GM23338 (cell line): Measurements from ENCODE around the gene C10orf53. TPM values are rescaled to one million over a fixed set of nuclear protein-coding genes. Genes with fewer than 3 reads are reported as not detected.

Experiments used
- ATAC-seq: fragments of 200-7000 bp; cut with Tn5 transposase; 3 replicates; pipeline ENCODE4 v1.9.1; 2020
- DNase-seq: peaks from one replicate; pipeline ENCODE4 v3.0.0-alpha.2; 2015; ENCODE audit warnings: low spot score
- H2AFZ ChIP-seq: fragments of 200-600 bp; sonication (generic); 2 replicates; pipeline ENCODE4 v1.8.0; 2016; ENCODE audit warnings: antibody characterized with exemption, mild to moderate bottlenecking, moderate library complexity
- H3F3A ChIP-seq: fragments of 200-600 bp; sonication (generic); replicated peaks from 2 replicates; pipeline ENCODE4 v1.8.0; 2017; ENCODE audit warnings: antibody characterized with exemption, mixed run types, low read depth
- H3K27ac ChIP-seq: fragments of 200-600 bp; sonication (generic); 2 replicates; pipeline ENCODE4 v1.6.1; 2016; ENCODE audit warnings: low read depth
- H3K27me3 ChIP-seq: fragments of 200-600 bp; sonication (generic); 2 replicates; pipeline ENCODE4 v1.8.0; 2016; ENCODE audit warnings: mild to moderate bottlenecking, mixed run types, moderate library complexity; ENCODE audit not compliant: insufficient read depth
- H3K36me3 ChIP-seq: fragments of 200-600 bp; sonication (generic); 2 replicates; pipeline ENCODE4 v1.8.0; 2016; ENCODE audit warnings: mild to moderate bottlenecking; ENCODE audit not compliant: insufficient read depth
- H3K4me1 ChIP-seq: fragments of 200-600 bp; sonication (generic); 2 replicates; pipeline ENCODE4 v1.8.0; 2016; ENCODE audit warnings: mild to moderate bottlenecking, moderate library complexity; ENCODE audit not compliant: insufficient read depth
- H3K4me2 ChIP-seq: fragments of 200-600 bp; sonication (generic); 2 replicates; pipeline ENCODE4 v1.7.1; 2017; ENCODE audit warnings: mixed run types
- H3K4me3 ChIP-seq: fragments of 200-600 bp; sonication (generic); 2 replicates; pipeline ENCODE4 v1.6.1; 2016; ENCODE audit warnings: mixed run types
- H3K79me2 ChIP-seq: fragments of 200-600 bp; sonication (generic); replicated peaks from 2 replicates; pipeline ENCODE4 v1.8.0; 2017; ENCODE audit warnings: mild to moderate bottlenecking; ENCODE audit not compliant: insufficient read depth
- H3K9me2 ChIP-seq: fragments of 200-600 bp; sonication (generic); 2 replicates; pipeline ENCODE4 v1.8.0; 2017; ENCODE audit not compliant: insufficient read depth
- H4K20me1 ChIP-seq: fragments of 200-600 bp; sonication (generic); replicated peaks from 2 replicates; pipeline ENCODE4 v1.8.0; 2017; ENCODE audit warnings: mild to moderate bottlenecking; ENCODE audit not compliant: insufficient read depth
- H3K27ac Mint-ChIP-seq: 2 replicates; pipeline ENCODE4 v1.8.0; 2020; ENCODE audit warnings: inconsistent platforms, mild to moderate bottlenecking, moderate library complexity, mixed read lengths
- H3K27me3 Mint-ChIP-seq: 3 replicates; pipeline ENCODE4 v1.8.0; 2022; ENCODE audit warnings: low read depth, mild to moderate bottlenecking, moderate library complexity, mixed read lengths, inconsistent platforms; ENCODE audit not compliant: insufficient read depth, poor library complexity
- H3K36me3 Mint-ChIP-seq: 3 replicates; pipeline ENCODE4 v1.8.0; 2021; ENCODE audit warnings: low read depth, mild to moderate bottlenecking, inconsistent platforms, moderate library complexity, mixed read lengths
- H3K4me1 Mint-ChIP-seq: 3 replicates; pipeline ENCODE4 v1.8.0; 2020; ENCODE audit warnings: mild to moderate bottlenecking, inconsistent platforms, mixed read lengths
- H3K4me3 Mint-ChIP-seq: 3 replicates; pipeline ENCODE4 v1.8.0; 2021; ENCODE audit warnings: moderate library complexity, mild to moderate bottlenecking, inconsistent platforms, mixed read lengths
- H3K9me3 Mint-ChIP-seq: 3 replicates; pipeline ENCODE4 v1.8.0; 2020; ENCODE audit warnings: moderate library complexity, mild to moderate bottlenecking, inconsistent platforms, mixed read lengths
- CREB1 ChIP-seq: fragments of 250-450 bp; sonication (Bioruptor Pico); IDR thresholded peaks from 2 replicates; pipeline ENCODE4 v1.5.0; 2020; ENCODE audit warnings: low read depth, mild to moderate bottlenecking, moderate library complexity
- EZH2 ChIP-seq: fragments of 200-600 bp; sonication (generic); IDR thresholded peaks from one replicate; pipeline ENCODE4 v1.8.0; 2017; ENCODE audit warnings: antibody characterized with exemption, mild to moderate bottlenecking, low read depth; ENCODE audit not compliant: unreplicated experiment
- EZH2phosphoT487 ChIP-seq: fragments of 200-600 bp; sonication (generic); IDR thresholded peaks from one replicate; pipeline ENCODE4 v1.8.1; 2018; ENCODE audit warnings: antibody characterized with exemption; ENCODE audit not compliant: unreplicated experiment
- JUNB ChIP-seq: IDR thresholded peaks from one replicate; pipeline ENCODE4 v1.6.1; 2016; ENCODE audit warnings: antibody characterized with exemption; ENCODE audit not compliant: unreplicated experiment
- NANOG ChIP-seq: IDR thresholded peaks from 2 replicates; pipeline ENCODE4 v1.6.1; 2016; ENCODE audit warnings: antibody characterized with exemption, borderline replicate concordance
- POLR2AphosphoS5 ChIP-seq: IDR thresholded peaks from 2 replicates; pipeline ENCODE4 v1.6.1; 2016; ENCODE audit warnings: antibody characterized with exemption, low read depth
- REST ChIP-seq: IDR thresholded peaks from one replicate; pipeline ENCODE4 v1.6.1; 2018; ENCODE audit warnings: antibody characterized with exemption; ENCODE audit not compliant: unreplicated experiment
- STAT1 ChIP-seq: IDR thresholded peaks from one replicate; pipeline ENCODE4 v1.6.1; 2016; ENCODE audit warnings: antibody characterized with exemption; ENCODE audit not compliant: unreplicated experiment
- ZNF114 ChIP-seq: fragments of 250-450 bp; sonication (Bioruptor Pico); IDR thresholded peaks from 2 replicates; pipeline ENCODE4 v1.5.0; 2020; ENCODE audit warnings: mild to moderate bottlenecking, moderate library complexity
- ZNF331 ChIP-seq: fragments of 250-450 bp; sonication (Bioruptor Pico); IDR thresholded peaks from 2 replicates; pipeline ENCODE4 v1.5.0; 2020; ENCODE audit warnings: low read depth, mild to moderate bottlenecking, moderate library complexity
- polyA plus RNA-seq: library from polyadenylated mRNA; unstranded; fragments of >200 nt; fragmentation: Nextera tagmentation; extraction: Ambion mirVana; gene quantifications from 2 replicates; pipeline ENCODE4 v1.2.1, GENCODE V29; 2016
- total RNA-seq: library from RNA; depleted of rRNA; stranded (reverse); fragments of >200 nt; shearing (Covaris generic); gene quantifications from 2 replicates; pipeline ENCODE4 v1.2.3, GENCODE V29; 2014
- TF ChIP-seq, protein P1 (sequence below), 2 experiments: fragments of 200-600 bp in 1 of 2; sonication (generic) in 1 of 2; conservative IDR thresholded peaks; 2 replicates each; pipeline versions ENCODE4 v1.5.1 to v1.6.1; 2016 to 2017; ENCODE audit warnings: antibody characterized with exemption in 2 of 2, low read depth in 2 of 2, mild to moderate bottlenecking in 2 of 2, moderate library complexity in 1 of 2

C10orf53 gene
- total and polyA plus RNA-seq, 2 experiments from 2014 or later: not detected

GRCh38 chr10:49654036-49654693 lies 25.3 kb upstream of the C10orf53 start:
- Histone ChIP-seq H3K4me1 (peaks cover under 1% of the 10 kb centered on the region; the same call in 1 of the 2 replicates), H3K9me2 (no peaks in the 10 kb centered on the region), H3F3A (no peaks in the 10 kb centered on the region), H3K79me2 (no peaks in the 10 kb centered on the region), H2AFZ (no peak overlapping the region), H3K27me3 (no peaks in the 10 kb centered on the region), H3K27ac (no peak overlapping the region), H3K4me3 (no peak overlapping the region), H3K36me3 (peaks cover 7% of the 10 kb centered on the region; the same call in 1 of the 2 replicates), H3K4me2 (no peak overlapping the region), H4K20me1 (no peaks in the 10 kb centered on the region)
- DNase-seq (no peak), ATAC-seq (peak; percentile 31; the same call in 2 of the 3 replicates)
- peaks cover 6% of the 10 kb centered on the region; the same call in 1 of the 3 replicates for H3K36me3 Mint-ChIP-seq
- H3K9me3 Mint-ChIP-seq: peaks cover 7% of the 10 kb centered on the region
- TF ChIP-seq, protein P1, sequence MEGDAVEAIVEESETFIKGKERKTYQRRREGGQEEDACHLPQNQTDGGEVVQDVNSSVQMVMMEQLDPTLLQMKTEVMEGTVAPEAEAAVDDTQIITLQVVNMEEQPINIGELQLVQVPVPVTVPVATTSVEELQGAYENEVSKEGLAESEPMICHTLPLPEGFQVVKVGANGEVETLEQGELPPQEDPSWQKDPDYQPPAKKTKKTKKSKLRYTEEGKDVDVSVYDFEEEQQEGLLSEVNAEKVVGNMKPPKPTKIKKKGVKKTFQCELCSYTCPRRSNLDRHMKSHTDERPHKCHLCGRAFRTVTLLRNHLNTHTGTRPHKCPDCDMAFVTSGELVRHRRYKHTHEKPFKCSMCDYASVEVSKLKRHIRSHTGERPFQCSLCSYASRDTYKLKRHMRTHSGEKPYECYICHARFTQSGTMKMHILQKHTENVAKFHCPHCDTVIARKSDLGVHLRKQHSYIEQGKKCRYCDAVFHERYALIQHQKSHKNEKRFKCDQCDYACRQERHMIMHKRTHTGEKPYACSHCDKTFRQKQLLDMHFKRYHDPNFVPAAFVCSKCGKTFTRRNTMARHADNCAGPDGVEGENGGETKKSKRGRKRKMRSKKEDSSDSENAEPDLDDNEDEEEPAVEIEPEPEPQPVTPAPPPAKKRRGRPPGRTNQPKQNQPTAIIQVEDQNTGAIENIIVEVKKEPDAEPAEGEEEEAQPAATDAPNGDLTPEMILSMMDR (conservative IDR thresholded peaks at IDR 0.05; ENCODE audit: low read depth in 2 of 2): 0 out of 4 replicates have a peak, but pooled peaks of 1 of the 2 experiments have one; percentile 1
- TF ChIP-seq JUNB: no peak
- H3K4me3 Mint-ChIP-seq: no peak overlapping the region
- H3K4me1 Mint-ChIP-seq: peaks cover 6% of the 10 kb centered on the region
- peaks cover 9% of the 10 kb centered on the region for H3K27me3 Mint-ChIP-seq
- H3K27ac Mint-ChIP-seq: no peak overlapping the region

DNA sequence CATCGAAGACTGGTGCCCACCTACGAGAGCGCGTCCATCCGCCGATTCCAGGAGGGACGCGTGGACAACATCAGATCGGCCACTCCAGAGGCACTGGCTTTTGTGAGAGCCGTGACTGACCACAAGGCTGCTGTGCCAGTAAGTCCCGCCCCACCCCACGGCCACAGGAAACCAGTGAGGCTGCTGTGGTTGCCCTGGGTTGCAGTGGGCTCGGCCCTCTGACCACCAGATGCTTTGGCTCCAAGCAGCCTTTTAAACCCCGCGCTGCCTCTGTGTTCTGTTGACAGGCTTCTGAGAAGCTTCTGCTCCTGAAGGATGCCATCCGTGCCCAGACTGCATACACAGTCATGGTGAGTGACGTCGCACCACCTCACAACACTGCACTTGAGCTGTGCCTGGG lies 24.4 kb upstream of the C10orf53 start:
- no peak overlapping the region for H3K4me3 Mint-ChIP-seq
- ATAC-seq (no peak), DNase-seq (no peak)
- no peak for TF ChIP-seq JUNB
- TF ChIP-seq EZH2phosphoT487: no peak
- no peak for TF ChIP-seq REST
- no peak for TF ChIP-seq ZNF114
- TF ChIP-seq POLR2AphosphoS5: no peak
- no peak for TF ChIP-seq ZNF331 (CRISPR knock-in tag)
- no peak for TF ChIP-seq CREB1 (CRISPR knock-in tag)
- TF ChIP-seq STAT1: no peak
- no peak for TF ChIP-seq EZH2
- no peak for TF ChIP-seq NANOG

More for the DNA sequence above, 24.4 kb upstream of the C10orf53 start:
- H3K79me2 ChIP-seq: no peaks in the 10 kb centered on the region
- H3K36me3 Mint-ChIP-seq: peaks cover 8% of the 10 kb centered on the region; the same call in 1 of the 3 replicates
- H3K27me3 Mint-ChIP-seq: peaks cover 6% of the 10 kb centered on the region
- H3K36me3 ChIP-seq: peaks cover 8% of the 10 kb centered on the region; the same call in 1 of the 2 replicates
- H3K9me2 ChIP-seq: no peaks in the 10 kb centered on the region
- no peaks in the 10 kb centered on the region; the same call in 2 of the 3 replicates for H3K4me1 Mint-ChIP-seq
- no peaks in the 10 kb centered on the region for H3K27me3 ChIP-seq
- no peaks in the 10 kb centered on the region for H4K20me1 ChIP-seq
- H3K4me3 ChIP-seq: no peak overlapping the region
- H3K4me2 ChIP-seq: no peak overlapping the region
- no peak overlapping the region for H3K27ac ChIP-seq
- H3K9me3 Mint-ChIP-seq: peaks cover 14% of the 10 kb centered on the region
- no peaks in the 10 kb centered on the region for H3K4me1 ChIP-seq
- H3K27ac Mint-ChIP-seq: no peak overlapping the region
- H3F3A ChIP-seq: no peaks in the 10 kb centered on the region
- H2AFZ ChIP-seq: no peak overlapping the region
